ENCODE results near the gene EFNA5. TPM values are rescaled to one million over a fixed set of nuclear protein-coding genes. Genes with fewer than 3 reads are reported as not detected.

EFNA5 gene
- total and polyA plus RNA-seq, 10 of the 15 experiments (the other 5 are each of a cell fraction or from before 2014, with no cell fraction given): 0.19 to 12.6 (median 3.9) TPM

GRCh38 chr5:107502676-107503060 lies 168.1 kb downstream of the EFNA5 start:
- Histone ChIP-seq H3K4me2 (ENCODE audit: control insufficient read depth, insufficient read depth) (no peak overlapping the region), H3K9me3 (replicated peaks; ENCODE audit: control insufficient read depth, insufficient read depth, low read length) (no peaks in the 10 kb centered on the region; the same call in 2 of the 3 replicates), H3K4me1 (ENCODE audit: control insufficient read depth, insufficient read depth, low read length) (no peaks in the 10 kb centered on the region), H3K27ac (ENCODE audit: control insufficient read depth, insufficient read depth) (no peak overlapping the region), H4K20me1 (ENCODE audit: control insufficient read depth, insufficient read depth) (no peaks in the 10 kb centered on the region), H2AFZ (ENCODE audit: control insufficient read depth, low read depth, low read length) (no peak overlapping the region), H3K36me3 (ENCODE audit: control insufficient read depth in 2 of 2, insufficient read depth in 2 of 2, low read length in 1 of 2) (no peaks in the 10 kb centered on the region; a peak in 1 of 4 replicates), H3K9ac (ENCODE audit: control insufficient read depth, insufficient read depth, low read length) (no peak overlapping the region), H3K4me3 (no peak overlapping the region), H3K79me2 (ENCODE audit: control insufficient read depth, insufficient read depth, low read length) (0 out of 2 replicates have a peak, but pooled peaks cover 2% of the 10 kb centered on the region), H3K27me3 (replicated peaks in 1 of 2; ENCODE audit: control insufficient read depth in 2 of 2, insufficient read depth in 2 of 2, low read length in 1 of 2) (no peaks in the 10 kb centered on the region)
- RAD21 ChIA-PET (ENCODE audit: unreplicated experiment): interaction anchor here (0.9 kb wide), 1 partner anchor 8 kb away, joined by 3 read pairs; no protein-coding TSS in a partner anchor
- no peak for DNase-seq (ENCODE audit: low read depth, low spot score)
- ATAC-seq: no peak
- intact Hi-C loops (cut with micrococcal nuclease; ENCODE audit: unreplicated experiment) (no loop called here), in situ Hi-C loops (cut with MboI) (no loop called here)
- FAIRE-seq: no peak
- CTCF ChIA-PET: interaction anchor here (1.0 to 1.6 kb wide), 2 partner anchors 10 to 35 kb away, joined by 4 read pairs; no protein-coding TSS in a partner anchor
- no TSS peak for BruUV-seq (replicated peaks)
- WGBS (ENCODE audit: insufficient coverage, insufficient replicate concordance, low lambda C conversion rate, missing lambda C conversion rate): 75% methylated on average over 7 of the region's 7 CpGs
- no peak for TF ChIP-seq STAT1 (conservative IDR thresholded peaks at IDR 0.05)
- POLR2A ChIA-PET: no interaction called here
- SMC1A ChIA-PET (ENCODE audit: uncharacterized antibody, unreplicated experiment): interaction anchor here (0.9 to 2.9 kb wide), 8 partner anchors 10 to 70 kb away, joined by 3 to 21 read pairs (median 7); no protein-coding TSS in a partner anchor

- RAD21 ChIA-PET (ENCODE audit: unreplicated experiment): no interaction called here
- Histone ChIP-seq H3K4me1 (ENCODE audit: control insufficient read depth, insufficient read depth, low read length) (no peaks in the 10 kb centered on the region), H3K36me3 (ENCODE audit: control insufficient read depth in 2 of 2, insufficient read depth in 2 of 2, low read length in 1 of 2) (no peaks in the 10 kb centered on the region; a peak in 1 of 4 replicates), H2AFZ (ENCODE audit: control insufficient read depth, low read depth, low read length) (no peak overlapping the region), H3K27me3 (replicated peaks in 1 of 2; ENCODE audit: control insufficient read depth in 2 of 2, insufficient read depth in 2 of 2, low read length in 1 of 2) (no peaks in the 10 kb centered on the region), H3K4me3 (no peak overlapping the region), H4K20me1 (ENCODE audit: control insufficient read depth, insufficient read depth) (no peaks in the 10 kb centered on the region), H3K4me2 (ENCODE audit: control insufficient read depth, insufficient read depth) (no peak overlapping the region), H3K27ac (ENCODE audit: control insufficient read depth, insufficient read depth) (no peak overlapping the region), H3K9me3 (replicated peaks; ENCODE audit: control insufficient read depth, insufficient read depth, low read length) (no peaks in the 10 kb centered on the region; the same call in 2 of the 3 replicates), H3K9ac (ENCODE audit: control insufficient read depth, insufficient read depth, low read length) (no peak overlapping the region), H3K79me2 (ENCODE audit: control insufficient read depth, insufficient read depth, low read length) (0 out of 2 replicates have a peak, but pooled peaks cover 2% of the 10 kb centered on the region)
- SMC1A ChIA-PET (ENCODE audit: uncharacterized antibody, unreplicated experiment): interaction anchor here (1.1 to 2.9 kb wide), 4 partner anchors 16 to 70 kb away, joined by 3 to 11 read pairs (median 6); no protein-coding TSS in a partner anchor
- in situ Hi-C loops (cut with MboI): no loop called here
- FAIRE-seq (no peak), DNase-seq (ENCODE audit: low read depth, low spot score) (no peak), ATAC-seq (no peak)
- no TSS peak for BruUV-seq (replicated peaks)
- WGBS (ENCODE audit: insufficient coverage, insufficient replicate concordance, low lambda C conversion rate, missing lambda C conversion rate): 65% methylated on average over 17 of the region's 17 CpGs
- CTCF ChIA-PET: interaction anchor here (1.0 to 1.6 kb wide), 2 partner anchors 10 to 36 kb away, joined by 4 read pairs; no protein-coding TSS in a partner anchor
- intact Hi-C loops (cut with micrococcal nuclease; ENCODE audit: unreplicated experiment): no loop called here
- POLR2A ChIA-PET: no interaction called here
- TF ChIP-seq TCF7 (IDR thresholded peaks at IDR 0.05; ENCODE audit: borderline replicate concordance): no peak
- TF ChIP-seq ESRRA (IDR thresholded peaks at IDR 0.05; ENCODE audit: low read length): no peak
- TF ChIP-seq TBL1XR1 (IDR thresholded peaks at IDR 0.05; ENCODE audit: low read depth, low read length): no peak
- no peak for TF ChIP-seq RCOR1 (conservative IDR thresholded peaks at IDR 0.05; ENCODE audit: low read depth, low read length)
- no peak for TF ChIP-seq CEBPZ (IDR thresholded peaks at IDR 0.05; ENCODE audit: low read depth, low read length)
- no peak for TF ChIP-seq STAT3 (IDR thresholded peaks at IDR 0.05; ENCODE audit: low read depth, low read length)
- TF ChIP-seq SREBF2 (IDR thresholded peaks at IDR 0.05; ENCODE audit: low read length): no peak
- no peak for TF ChIP-seq RELA (IDR thresholded peaks at IDR 0.05; ENCODE audit: borderline replicate concordance, partially characterized antibody)
- TF ChIP-seq SUZ12 (IDR thresholded peaks at IDR 0.05; ENCODE audit: unreplicated experiment): no peak
- no peak for TF ChIP-seq NBN (IDR thresholded peaks at IDR 0.05)
- TF ChIP-seq IKZF2 (IDR thresholded peaks at IDR 0.05): no peak
- no peak for TF ChIP-seq SREBF1 (IDR thresholded peaks at IDR 0.05; ENCODE audit: low read length)
- no peak for TF ChIP-seq ZBED1 (IDR thresholded peaks at IDR 0.05; ENCODE audit: borderline replicate concordance)
Observed at GRCh38 chr5:107501965-107502675, 168.6 kb downstream of the EFNA5 start.
